ENCODE data around the gene ADRA1B. TPM values are rescaled to one million over a fixed set of nuclear protein-coding genes. Genes with fewer than 3 reads are reported as not detected.

ADRA1B gene
- total RNA-seq, 1 donor = not detected

Other genes starting within 250 kb of the ADRA1B start
- 20.1 TPM for gene TTC1, start 92.7 kb downstream of the ADRA1B start, total RNA-seq
- gene PWWP2A, start 203.0 kb downstream of the ADRA1B start, total RNA-seq = 21.8 TPM